Cardiac fibroblast (primary cell): Measurements from ENCODE around the gene ERVH48-1.
"Not testable (repeated sequence)": the region's sequence is repeated elsewhere in the genome, so short reads cannot be mapped to it uniquely, and the experiment has no call there.

Experiments
- DNase-seq, 2 donors: peaks; one replicate each; pipeline versions ENCODE4 v3.0.0 to v3.0.0-alpha.2; 2010; ENCODE audit warnings: low read depth in 2 of 2
- H3K4me3 ChIP-seq, 2 donors: replicated peaks in 1 of 2; 1 replicate in 1 of 2; 2 replicates in 1 of 2; pipeline ENCODE4 v1.5.1; 2011; ENCODE audit warnings: low read depth in 2 of 2, low read length in 2 of 2, mild to moderate bottlenecking in 2 of 2, moderate library complexity in 1 of 2
- TF ChIP-seq, protein P1 (sequence below): IDR thresholded peaks from one replicate; pipeline ENCODE4 v1.5.1; 2011; ENCODE audit warnings: low read depth, mild to moderate bottlenecking, low read length, inconsistent platforms

Gene ERVH48-1

DNA sequence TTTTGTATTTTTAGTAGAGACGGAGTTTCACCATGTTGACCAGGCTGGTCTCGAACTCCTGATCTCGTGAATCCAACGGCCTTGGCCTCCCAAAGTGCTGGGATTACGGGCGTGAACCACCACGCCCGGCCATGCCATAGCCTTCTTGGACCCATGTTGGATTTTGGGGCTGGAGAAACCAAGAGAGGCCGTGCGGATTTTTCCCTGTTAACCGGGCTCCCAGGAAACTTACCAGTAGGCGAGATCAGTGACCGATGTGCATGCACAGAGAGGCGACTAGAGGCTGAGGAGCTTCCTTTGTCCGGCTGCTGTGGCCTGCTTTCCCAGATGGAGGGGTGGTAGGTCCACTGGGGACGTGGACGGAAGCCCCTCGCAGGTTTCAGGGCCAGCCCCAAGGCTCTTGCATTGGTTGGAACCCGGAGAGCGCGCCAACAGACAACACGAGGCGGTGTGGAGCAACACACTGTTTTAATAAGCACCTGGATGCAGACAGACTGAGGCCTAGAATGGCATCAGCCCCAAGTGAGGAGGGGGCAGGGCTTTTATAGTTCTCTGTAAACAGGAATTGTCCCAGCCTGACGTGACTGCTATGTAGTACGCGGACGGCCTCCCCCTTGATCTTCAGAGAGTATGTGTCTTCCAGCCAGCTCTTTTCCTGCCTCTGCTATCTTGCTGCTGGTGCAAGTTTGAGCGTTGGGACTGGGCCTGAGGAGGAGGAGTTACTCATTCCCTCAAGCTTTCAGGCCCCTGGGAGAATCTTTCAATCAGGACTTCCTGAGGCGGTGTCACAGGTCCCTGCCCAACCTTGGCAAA lies at the start of gene ERVH48-1:
Gene ERVH48-1 (minus strand): TSS at position 517 of the 813 bp plus-strand sequence. CDS start 6,624 bp downstream, outside the sequence.
- TF ChIP-seq, protein P1, sequence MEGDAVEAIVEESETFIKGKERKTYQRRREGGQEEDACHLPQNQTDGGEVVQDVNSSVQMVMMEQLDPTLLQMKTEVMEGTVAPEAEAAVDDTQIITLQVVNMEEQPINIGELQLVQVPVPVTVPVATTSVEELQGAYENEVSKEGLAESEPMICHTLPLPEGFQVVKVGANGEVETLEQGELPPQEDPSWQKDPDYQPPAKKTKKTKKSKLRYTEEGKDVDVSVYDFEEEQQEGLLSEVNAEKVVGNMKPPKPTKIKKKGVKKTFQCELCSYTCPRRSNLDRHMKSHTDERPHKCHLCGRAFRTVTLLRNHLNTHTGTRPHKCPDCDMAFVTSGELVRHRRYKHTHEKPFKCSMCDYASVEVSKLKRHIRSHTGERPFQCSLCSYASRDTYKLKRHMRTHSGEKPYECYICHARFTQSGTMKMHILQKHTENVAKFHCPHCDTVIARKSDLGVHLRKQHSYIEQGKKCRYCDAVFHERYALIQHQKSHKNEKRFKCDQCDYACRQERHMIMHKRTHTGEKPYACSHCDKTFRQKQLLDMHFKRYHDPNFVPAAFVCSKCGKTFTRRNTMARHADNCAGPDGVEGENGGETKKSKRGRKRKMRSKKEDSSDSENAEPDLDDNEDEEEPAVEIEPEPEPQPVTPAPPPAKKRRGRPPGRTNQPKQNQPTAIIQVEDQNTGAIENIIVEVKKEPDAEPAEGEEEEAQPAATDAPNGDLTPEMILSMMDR = no peak
- H3K4me3 ChIP-seq = no peak within 1 kb of the TSS
- DNase-seq = peak in 1 of 2 donors; percentile 31

DNA sequence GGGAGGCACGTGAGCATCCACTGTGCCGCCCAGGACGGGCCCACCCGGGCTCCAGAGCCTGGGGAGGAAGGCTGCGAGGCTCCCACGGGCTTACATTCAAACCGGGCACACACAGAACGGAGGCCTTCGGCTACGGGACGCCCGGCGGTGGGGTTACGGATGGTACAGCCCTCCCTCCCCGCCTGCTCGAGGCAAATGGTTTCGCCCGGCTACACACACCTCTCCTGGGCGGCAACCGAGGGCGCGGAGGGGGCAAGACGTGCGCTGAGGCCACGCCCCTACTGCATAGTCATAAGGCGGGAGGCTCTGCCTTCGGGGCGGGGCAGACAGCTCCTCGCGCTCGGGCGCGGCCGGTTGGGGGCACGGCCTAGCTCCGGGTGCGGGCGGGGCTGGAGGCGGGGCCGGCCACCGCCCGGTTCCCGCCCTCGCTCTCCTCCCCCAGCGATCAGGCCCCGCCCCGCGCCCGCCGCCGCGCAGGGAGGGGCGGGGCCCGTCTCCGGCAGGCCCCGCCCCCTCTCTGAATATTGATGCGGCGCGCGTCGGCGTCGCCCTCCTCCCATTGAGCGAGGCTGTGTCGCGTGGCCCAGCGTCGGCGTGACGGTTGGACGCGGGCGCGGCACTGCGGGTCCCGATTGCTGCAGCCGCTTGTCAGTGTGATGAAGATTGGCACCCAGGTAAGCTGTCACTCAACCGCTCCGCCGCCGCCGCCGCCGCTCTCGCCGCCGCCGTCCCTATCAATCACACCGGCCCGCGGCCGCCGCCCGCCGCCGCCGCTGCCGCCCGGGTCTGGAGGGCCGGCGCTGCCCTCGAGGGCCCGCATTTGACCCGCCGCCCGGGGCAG lies 48.8 kb upstream of the ERVH48-1 start, which contains the start of gene PKNOX1:
Gene PKNOX1 (plus strand): TSS at position 572 of the 841 bp plus-strand sequence. CDS start 29,820 bp downstream, outside the sequence.
- peak within 1 kb of the TSS; percentile 76 to 82 for H3K4me3 ChIP-seq
- TF ChIP-seq, protein P1 = no peak
- peak; percentile 98 to 100 for DNase-seq

DNA sequence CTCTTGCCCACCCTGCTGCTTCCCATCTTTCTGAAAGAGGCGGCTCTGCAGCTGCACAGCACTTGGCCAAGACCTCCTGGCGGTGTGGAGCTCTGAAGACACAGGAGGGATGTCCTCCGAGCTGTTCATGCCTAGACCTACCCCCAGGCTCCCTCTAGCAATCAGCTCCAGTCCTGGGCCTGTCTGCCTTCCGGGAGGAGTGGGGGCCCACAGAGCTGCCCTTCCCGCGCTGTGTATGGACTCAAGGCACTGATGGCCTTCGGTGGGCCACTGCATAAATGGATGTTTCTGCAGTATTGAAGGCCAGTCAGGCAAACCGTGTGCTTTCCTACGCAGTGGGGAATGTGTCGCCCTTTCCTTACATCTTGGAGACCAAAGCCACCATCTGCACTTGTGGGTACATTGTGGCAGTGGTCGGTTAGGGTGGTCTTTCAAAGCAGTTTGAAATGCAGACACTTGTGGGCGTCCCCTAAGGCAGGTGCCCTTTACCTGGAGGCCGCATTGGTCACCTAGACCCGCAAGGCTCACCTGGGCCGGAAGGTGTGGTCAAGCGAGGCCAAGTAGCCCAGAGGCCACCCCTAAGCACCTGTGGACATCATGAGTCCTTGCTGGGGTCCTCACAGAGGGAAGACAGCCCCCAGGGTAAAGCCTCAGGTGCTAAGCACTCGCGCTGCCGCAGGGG lies 48.0 kb upstream of the ERVH48-1 start:
- DNase-seq = no peak
- TF ChIP-seq, protein P1 = no peak
- peak overlapping the region; percentile 62 to 64 for H3K4me3 ChIP-seq

DNA sequence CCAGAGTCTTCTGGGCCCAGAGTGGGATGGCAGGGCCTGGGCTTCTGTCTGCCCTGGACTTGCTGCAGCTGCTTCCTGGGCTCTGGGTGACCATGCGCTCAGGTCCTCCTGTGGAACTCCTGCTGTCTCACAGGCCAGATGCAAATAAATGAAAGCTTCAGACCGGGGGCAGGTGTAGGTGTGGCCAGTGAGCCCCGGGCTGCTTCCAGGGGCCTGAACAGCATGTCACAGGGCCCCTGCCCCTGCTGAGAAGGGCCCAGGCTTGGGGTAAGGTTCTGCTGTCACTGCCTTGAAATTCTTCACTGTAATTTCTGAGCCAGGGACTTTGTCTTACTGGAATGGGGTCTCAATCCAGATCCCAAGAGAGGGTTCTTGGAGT lies 46.5 kb upstream of the ERVH48-1 start:
- TF ChIP-seq, protein P1 = no peak
- no peak overlapping the region for H3K4me3 ChIP-seq
- no peak for DNase-seq

DNA sequence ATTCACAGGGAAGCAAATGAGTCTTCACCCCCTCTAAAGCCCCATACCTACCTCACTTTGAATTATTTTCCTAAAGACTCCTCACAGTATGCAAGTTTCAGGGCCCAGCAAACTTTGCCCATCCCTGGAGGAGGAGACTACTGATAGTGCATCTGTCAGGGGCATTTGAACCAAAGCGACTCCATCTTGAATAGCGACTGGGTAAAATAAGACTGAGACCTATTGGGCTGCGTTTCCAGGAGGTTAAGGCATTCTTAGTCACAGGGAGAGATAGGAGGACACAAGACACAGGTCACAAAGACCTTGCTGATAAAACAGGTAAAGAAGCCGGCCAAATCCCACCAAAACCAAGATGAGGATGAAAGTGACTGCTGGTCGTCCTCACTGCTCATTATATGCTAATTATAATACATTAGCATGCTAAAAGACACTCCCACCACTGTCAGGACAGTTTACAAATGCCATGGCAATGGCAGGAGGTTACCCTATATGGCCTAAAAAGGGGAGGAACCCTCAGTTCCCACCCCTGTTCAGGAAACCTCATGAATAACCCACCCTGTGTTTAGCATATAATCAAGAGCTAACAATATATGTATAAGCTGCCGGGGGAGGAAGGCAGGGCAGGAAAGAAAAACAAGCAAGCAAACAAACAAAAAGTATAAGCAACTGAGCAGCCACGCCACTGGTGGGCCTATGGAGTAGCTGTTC lies 45.7 kb upstream of the ERVH48-1 start:
- no peak overlapping the region for H3K4me3 ChIP-seq
- DNase-seq = no peak
- TF ChIP-seq, protein P1 = no peak

DNA sequence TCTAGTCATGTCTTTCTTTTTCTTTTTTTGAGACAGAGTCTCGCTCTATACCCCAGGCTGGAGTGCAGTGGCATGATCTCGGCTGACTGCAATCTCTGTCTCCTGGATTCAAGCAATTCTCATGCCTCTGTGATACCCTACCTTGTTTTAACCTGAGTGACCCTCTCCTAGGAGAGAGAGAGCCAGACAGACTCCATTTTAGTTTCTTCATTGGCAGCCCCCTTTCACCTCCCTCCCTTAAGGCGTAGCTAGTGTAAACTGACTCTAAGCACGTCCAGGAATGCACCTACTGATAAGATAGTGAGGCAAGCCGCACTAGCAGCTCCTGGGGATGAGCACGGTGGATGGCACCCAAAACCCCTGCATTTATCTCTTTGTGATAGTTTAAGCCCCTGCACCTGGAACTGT lies 43.8 kb upstream of the ERVH48-1 start:
- TF ChIP-seq, protein P1 = no peak
- no peak for DNase-seq
- H3K4me3 ChIP-seq = no peak overlapping the region

DNA sequence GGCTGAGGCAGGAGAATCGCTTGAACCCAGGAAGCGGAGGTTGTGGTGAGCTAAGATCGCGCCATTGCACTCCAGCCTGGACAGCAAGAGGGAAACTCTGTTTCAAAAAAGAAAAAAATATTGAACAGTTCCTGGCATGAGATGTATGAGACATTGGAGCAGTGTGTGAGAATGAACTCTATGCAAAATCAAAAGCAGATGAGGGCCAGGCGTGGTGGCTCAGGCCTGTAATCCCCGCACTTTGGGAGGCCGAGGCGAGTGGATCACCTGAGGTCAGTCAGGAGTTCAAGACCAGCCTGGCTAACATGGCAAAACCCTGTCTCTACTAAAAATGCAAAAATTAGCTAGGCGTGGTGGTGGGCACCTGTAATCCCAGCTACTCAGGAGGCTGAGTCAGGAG lies 42.2 kb upstream of the ERVH48-1 start:
- DNase-seq, H3K4me3 ChIP-seq: not testable (repeated sequence)
